HepG2 (cell line): ENCODE data around the gene IGFLR1. TPM values are rescaled to one million over a fixed set of nuclear protein-coding genes. Genes with fewer than 3 reads are reported as not detected.

Source experiments
- AFF4 ChIP-seq: sonication (generic); formaldehyde crosslinking; IDR thresholded peaks from 2 replicates; pipeline ENCODE4 v1.4.0; 2020; ENCODE audit warnings: missing genetic modification reagents
- ARNT2 ChIP-seq: sonication (generic); formaldehyde crosslinking; IDR thresholded peaks from 2 replicates; pipeline ENCODE4 v1.8.0; 2022; ENCODE audit warnings: mild to moderate bottlenecking, low read depth, missing genetic modification reagents, moderate library complexity
- GATAD1 ChIP-seq: IDR thresholded peaks from 2 replicates; pipeline ENCODE4 v1.6.1; 2016; ENCODE audit warnings: missing genetic modification reagents, missing compliant biosample characterization
- HMG20A ChIP-seq: IDR thresholded peaks from 2 replicates; pipeline ENCODE4 v1.6.1; 2016; ENCODE audit warnings: borderline replicate concordance
- HNF1A ChIP-seq, 2 experiments: sonication (generic) in 1 of 2; formaldehyde crosslinking in 1 of 2; IDR thresholded peaks; 2 replicates each; pipeline versions ENCODE4 v1.4.0 to v1.6.1; 2016 to 2020; ENCODE audit warnings: borderline replicate concordance in 1 of 2, low read depth in 1 of 2, mild to moderate bottlenecking in 1 of 2, missing genetic modification reagents in 1 of 2
- NR2C2 ChIP-seq: sonication (generic); formaldehyde crosslinking; IDR thresholded peaks from 2 replicates; pipeline ENCODE4 v1.4.0; 2020; ENCODE audit warnings: missing genetic modification reagents, mild to moderate bottlenecking, moderate library complexity, borderline replicate concordance
- PITX1 ChIP-seq: sonication (generic); formaldehyde crosslinking; IDR thresholded peaks from 2 replicates; pipeline ENCODE4 v1.5.1; 2020; ENCODE audit warnings: mild to moderate bottlenecking, missing genetic modification reagents
- SMYD3 ChIP-seq: sonication (generic); formaldehyde crosslinking; IDR thresholded peaks from 2 replicates; pipeline ENCODE4 v1.8.1; 2023; ENCODE audit warnings: mild to moderate bottlenecking, missing genetic modification reagents
- SRF ChIP-seq: IDR thresholded peaks from 2 replicates; pipeline ENCODE4 v1.6.1; 2011; ENCODE audit warnings: mild to moderate bottlenecking, low read depth, low read length, moderate library complexity
- ZNF282 ChIP-seq: fragments of 450-650 bp; IDR thresholded peaks from 2 replicates; pipeline ENCODE4 v1.6.1; 2018; ENCODE audit not compliant: partially characterized antibody
- ZNF562 ChIP-seq: sonication (generic); formaldehyde crosslinking; IDR thresholded peaks from 2 replicates; pipeline ENCODE4 v1.8.0; 2022; ENCODE audit warnings: missing genetic modification reagents, borderline replicate concordance
- ZNF605 ChIP-seq: sonication (generic); formaldehyde crosslinking; IDR thresholded peaks from 2 replicates; pipeline ENCODE4 v1.8.0; 2022; ENCODE audit warnings: mild to moderate bottlenecking, missing genetic modification reagents
- ZNF619 ChIP-seq: sonication (generic); formaldehyde crosslinking; IDR thresholded peaks from 2 replicates; pipeline ENCODE4 v1.4.0; 2020; ENCODE audit warnings: mild to moderate bottlenecking, missing genetic modification reagents
- ZNF766 ChIP-seq: sonication (generic); formaldehyde crosslinking; IDR thresholded peaks from 2 replicates; pipeline ENCODE4 v1.5.0; 2020; ENCODE audit warnings: missing genetic modification reagents, borderline replicate concordance
- ZNF777 ChIP-seq: sonication (generic); formaldehyde crosslinking; IDR thresholded peaks from 2 replicates; pipeline ENCODE4 v1.4.0; 2020; ENCODE audit warnings: missing genetic modification reagents
- ZNF792 ChIP-seq: IDR thresholded peaks from 2 replicates; pipeline ENCODE4 v1.6.1; 2016
- ZNF816 ChIP-seq: sonication (generic); formaldehyde crosslinking; IDR thresholded peaks from 2 replicates; pipeline ENCODE4 v1.8.0; 2022; ENCODE audit warnings: missing genetic modification reagents, mild to moderate bottlenecking, borderline replicate concordance
- polyA plus RNA-seq, 8 experiments: library from polyadenylated mRNA; depleted of rRNA in 3 of 8; stranded (reverse) in 7 of 8; unstranded in 1 of 8; fragments of >200 nt; fragmentation: Illumina TruSeq in 4 of 8; extraction: Trizol in 4 of 8; gene quantifications; 2 replicates each; pipeline versions ENCODE4 v1.2.1 to v1.2.3, GENCODE V29; 2011 to 2016; ENCODE audit warnings: low read depth in 4 of 8, missing spikeins in 1 of 8, mixed read lengths in 1 of 8; ENCODE audit not compliant: insufficient read depth in 1 of 8
- total RNA-seq, 5 experiments: library from RNA; depleted of rRNA; stranded (reverse); fragments of >200 nt; fragmentation: Illumina TruSeq; extraction: Trizol; gene quantifications; 2 replicates each; pipeline ENCODE4 v1.2.3, GENCODE V29; 2016; ENCODE audit warnings: low read depth in 1 of 5
- TF ChIP-seq, protein P1 (sequence below): sonication (generic); formaldehyde crosslinking; IDR thresholded peaks from 2 replicates; pipeline ENCODE4 v1.4.0; 2020; ENCODE audit warnings: missing genetic modification reagents, mild to moderate bottlenecking, borderline replicate concordance
- TF ChIP-seq, protein P2 (sequence below): sonication (generic); formaldehyde crosslinking; IDR thresholded peaks from 2 replicates; pipeline ENCODE4 v1.4.0; 2020; ENCODE audit warnings: mild to moderate bottlenecking, missing genetic modification reagents

IGFLR1 gene
- total and polyA plus RNA-seq, 2 of the 13 experiments (the other 11 are each of a cell fraction or from before 2014, with no cell fraction given): 5.4 to 8.9 TPM

DNA sequence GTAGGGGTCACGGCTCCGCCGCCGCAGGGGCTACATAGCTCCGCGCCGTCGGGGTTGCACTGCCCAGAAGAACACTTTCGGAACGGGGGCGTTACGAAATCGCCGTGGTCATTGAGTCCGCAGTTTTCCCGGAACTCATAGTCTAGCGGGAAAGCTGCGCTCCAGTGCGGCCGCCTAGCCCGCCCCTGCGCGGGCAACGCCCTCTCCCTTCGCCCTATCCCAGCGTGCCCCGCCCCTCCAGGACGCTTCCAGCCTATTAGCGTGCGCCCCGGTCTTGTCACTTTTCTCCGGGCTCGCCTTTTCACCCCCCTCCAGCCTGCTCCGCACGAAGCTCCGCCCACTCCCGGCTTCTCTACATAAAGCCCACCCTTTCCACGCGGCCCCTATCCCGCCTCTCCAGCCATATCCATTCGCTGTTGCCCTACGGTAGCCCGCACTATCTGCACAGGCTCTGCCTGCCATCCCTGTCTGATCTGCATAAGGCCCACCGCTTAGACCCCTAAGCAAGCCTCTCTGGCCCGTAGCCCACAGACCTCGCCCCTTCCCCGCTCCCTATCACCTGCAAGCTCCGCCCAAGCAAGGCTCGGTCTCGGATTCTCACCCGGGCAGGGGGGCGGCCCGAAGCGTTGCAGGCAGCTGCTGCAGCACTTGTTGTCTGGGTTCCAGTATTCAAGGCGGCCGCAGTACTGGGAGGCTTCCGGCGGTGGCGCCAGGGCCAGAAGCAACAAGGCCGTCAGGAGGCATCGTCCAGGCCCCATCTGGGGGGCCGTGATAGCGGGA, 1.6 kb downstream of the IGFLR1 start (continued):
- TF ChIP-seq, protein P1, sequence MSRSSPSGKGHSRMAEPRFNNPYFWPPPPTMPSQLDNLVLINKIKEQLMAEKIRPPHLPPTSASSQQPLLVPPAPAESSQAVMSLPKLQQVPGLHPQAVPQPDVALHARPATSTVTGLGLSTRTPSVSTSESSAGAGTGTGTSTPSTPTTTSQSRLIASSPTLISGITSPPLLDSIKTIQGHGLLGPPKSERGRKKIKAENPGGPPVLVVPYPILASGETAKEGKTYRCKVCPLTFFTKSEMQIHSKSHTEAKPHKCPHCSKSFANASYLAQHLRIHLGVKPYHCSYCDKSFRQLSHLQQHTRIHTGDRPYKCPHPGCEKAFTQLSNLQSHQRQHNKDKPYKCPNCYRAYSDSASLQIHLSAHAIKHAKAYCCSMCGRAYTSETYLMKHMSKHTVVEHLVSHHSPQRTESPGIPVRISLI: no peak
- TF ChIP-seq ZNF766: no peak
- peak; percentile 59; the same call in 1 of the 2 replicates for TF ChIP-seq SMYD3 (CRISPR knock-in tag)
- TF ChIP-seq SRF: no peak
- TF ChIP-seq ZNF562 (CRISPR knock-in tag): no peak
- peak; percentile 97 for TF ChIP-seq ZNF777 (CRISPR knock-in tag)
- peak; percentile 58; the same call in 1 of the 2 replicates for TF ChIP-seq ZNF619 (CRISPR knock-in tag)
- TF ChIP-seq ZNF792: no peak; the same call in 1 of the 2 replicates
- TF ChIP-seq HNF1A (IDR thresholded peaks at IDR 0.05; ENCODE audit: low read depth): no peak
- no peak for TF ChIP-seq HNF1A (CRISPR knock-in tag; IDR thresholded peaks at IDR 0.05; ENCODE audit: borderline replicate concordance)
- no peak for TF ChIP-seq HMG20A (CRISPR knock-in tag)
- TF ChIP-seq AFF4 (CRISPR knock-in tag): no peak
- TF ChIP-seq NR2C2 (CRISPR knock-in tag): no peak
- TF ChIP-seq, protein P2, sequence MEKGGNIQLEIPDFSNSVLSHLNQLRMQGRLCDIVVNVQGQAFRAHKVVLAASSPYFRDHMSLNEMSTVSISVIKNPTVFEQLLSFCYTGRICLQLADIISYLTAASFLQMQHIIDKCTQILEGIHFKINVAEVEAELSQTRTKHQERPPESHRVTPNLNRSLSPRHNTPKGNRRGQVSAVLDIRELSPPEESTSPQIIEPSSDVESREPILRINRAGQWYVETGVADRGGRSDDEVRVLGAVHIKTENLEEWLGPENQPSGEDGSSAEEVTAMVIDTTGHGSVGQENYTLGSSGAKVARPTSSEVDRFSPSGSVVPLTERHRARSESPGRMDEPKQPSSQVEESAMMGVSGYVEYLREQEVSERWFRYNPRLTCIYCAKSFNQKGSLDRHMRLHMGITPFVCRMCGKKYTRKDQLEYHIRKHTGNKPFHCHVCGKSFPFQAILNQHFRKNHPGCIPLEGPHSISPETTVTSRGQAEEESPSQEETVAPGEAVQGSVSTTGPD: no peak
- TF ChIP-seq ZNF282: no peak
- peak; percentile 79 for TF ChIP-seq ZNF605
- TF ChIP-seq ZNF816 (CRISPR knock-in tag): no peak
- TF ChIP-seq ARNT2 (CRISPR knock-in tag): no peak; the same call in 1 of the 2 replicates
- peak; percentile 50; the same call in 1 of the 2 replicates for TF ChIP-seq PITX1 (CRISPR knock-in tag)
- TF ChIP-seq GATAD1 (CRISPR knock-in tag): peak; percentile 57
